ENCODE results near the gene ELOF1.
"Not testable (repeated sequence)": the region's sequence is repeated elsewhere in the genome, so short reads cannot be mapped to it uniquely, and the experiment has no call there.

Gene ELOF1

DNA sequence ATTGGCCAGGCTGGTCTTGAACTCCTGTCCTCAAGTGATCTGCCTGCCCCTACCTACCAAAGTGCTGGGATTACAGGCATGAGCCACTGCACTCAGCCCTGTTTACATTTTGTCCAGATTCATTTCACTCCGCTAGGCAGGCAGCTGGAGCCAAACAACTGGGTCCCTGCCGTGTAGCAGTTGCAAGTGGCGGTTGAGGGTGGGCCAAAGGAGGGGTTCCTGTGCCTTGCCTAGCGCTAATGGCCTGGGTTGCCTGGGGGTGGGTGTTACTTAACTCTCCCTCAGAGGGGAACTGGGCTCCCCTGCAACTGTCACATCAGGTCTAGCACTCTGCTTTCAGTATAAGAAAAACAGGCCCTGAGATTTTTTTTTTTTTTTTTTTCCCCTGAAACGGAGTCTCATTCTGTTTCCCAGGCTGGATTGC lies 11.0 kb upstream of the ELOF1 start:
- DNase-seq (ENCODE audit: low read depth), result no peak

DNA sequence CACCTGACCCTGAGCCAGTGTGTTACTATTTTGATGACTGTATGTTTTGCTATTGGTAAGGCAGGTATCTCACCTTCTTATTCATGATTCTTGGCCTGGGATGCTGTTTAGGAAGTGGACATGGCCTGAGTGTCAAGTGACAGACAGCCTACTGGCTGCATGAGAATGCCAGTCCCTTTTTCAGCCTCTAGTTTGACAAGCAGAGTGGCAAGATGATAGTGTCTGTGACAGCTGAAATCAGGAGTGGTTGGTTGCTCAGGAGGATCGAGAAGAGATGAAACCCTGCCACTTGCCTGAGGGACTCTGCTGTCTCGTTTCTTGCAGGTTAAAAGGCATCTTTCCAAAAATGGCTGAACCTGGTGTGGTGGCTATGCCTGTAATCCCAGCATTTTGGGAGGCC lies 7.1 kb upstream of the ELOF1 start:
- no peak for DNase-seq (ENCODE audit: low read depth)

DNA sequence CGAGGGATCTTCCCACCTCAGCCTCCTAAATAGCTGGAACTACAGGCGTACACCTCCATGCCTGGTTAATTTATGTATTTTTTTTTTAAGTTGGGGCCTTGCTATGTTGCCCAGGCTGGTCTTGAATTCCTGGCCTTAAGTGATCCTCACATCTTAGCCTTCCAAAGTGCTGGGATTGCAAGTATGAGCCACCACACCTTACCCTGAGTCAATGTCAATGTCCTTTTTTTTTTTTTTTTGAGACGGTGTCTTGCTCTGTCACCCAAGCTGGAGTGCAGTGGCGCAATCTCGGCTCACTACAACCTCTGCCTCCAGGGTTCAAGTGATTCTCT lies 6.6 kb upstream of the ELOF1 start:
- DNase-seq (ENCODE audit: low read depth), result not testable (repeated sequence)

DNA sequence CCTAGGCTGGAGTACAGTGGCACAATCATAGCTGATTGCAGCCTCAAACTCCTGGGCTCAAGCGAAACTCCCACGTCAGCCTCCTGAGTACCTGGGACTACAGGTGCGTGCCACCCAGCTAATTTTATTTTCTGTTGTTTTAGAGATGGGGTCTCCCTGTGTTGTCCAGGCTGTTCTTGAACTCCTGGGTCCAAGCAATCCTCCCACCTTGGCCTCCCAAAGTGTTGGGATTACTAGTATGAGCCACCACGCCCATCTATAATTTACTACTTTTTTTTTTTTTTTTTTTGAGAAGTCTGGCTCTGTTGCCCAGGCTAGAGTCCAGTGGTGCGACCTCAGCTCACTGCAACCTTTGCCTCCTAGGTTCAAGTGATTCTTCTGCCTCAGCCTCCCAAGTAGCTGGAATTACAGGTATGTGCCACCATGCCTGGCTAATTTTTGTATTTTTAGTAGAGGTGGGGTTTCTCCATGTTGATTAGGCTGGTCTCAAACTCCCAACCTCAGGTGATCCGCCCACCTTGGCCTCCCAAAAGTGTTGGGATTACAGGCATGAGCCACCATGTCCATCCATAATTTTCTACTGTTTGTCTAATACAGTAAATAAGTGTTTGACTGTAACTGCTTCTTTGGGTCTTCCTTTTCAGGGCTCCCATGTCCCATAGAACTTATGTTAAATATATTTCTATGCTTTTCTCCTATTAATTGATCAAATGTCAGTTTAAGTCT lies 5.2 kb upstream of the ELOF1 start:
- DNase-seq (ENCODE audit: low read depth), result not testable (repeated sequence)

DNA sequence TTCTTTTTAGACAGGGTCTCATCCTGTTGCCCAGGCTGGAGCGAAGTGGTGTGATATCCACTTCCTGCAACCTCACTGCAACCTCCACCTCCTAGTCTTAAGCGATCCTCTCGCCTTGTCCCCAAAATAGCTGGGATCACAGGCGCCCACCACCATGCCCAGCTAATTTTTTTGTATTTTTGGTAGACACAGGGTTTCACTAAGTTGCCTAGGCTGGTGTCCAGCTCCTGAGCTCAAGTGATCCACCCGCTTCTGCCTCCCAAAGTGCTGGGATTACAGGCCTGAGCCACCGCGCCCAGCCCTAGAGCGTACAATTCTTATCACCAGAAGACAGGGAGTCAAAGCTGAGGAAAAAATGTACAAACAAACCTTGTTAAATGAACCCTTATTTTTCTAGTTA lies 4.5 kb upstream of the ELOF1 start:
- DNase-seq (ENCODE audit: low read depth), result no peak

DNA sequence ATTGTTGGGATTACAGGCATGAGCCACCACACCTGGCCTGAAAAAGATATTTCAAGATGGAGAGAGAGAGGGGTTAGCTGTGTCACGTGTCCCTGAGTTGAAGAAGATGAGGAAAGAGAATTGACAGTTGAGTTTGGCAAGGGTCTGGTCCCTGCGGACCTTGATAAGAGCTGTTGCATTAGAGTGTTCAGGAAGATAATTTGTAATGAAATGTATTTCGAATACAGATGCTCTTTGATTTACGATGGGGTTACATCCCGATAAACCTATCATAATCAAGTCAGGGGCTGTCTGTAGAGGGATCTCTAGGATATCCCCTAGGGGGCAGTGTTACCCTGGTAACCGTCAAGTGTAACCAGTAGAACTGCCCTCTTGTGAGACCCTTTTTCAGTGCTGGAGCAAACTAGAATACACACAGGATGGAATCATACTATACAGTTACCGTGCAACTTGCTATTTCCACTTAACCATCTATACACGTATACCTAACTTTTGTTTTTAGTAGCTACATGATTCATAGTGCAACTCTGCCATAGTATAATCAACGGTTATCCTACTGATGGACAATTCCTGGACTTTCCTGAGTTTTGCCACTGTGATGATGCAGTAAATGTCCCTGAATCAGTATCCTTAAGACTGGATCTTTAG lies 1.5 kb upstream of the ELOF1 start:
- DNase-seq (ENCODE audit: low read depth), result no peak

DNA sequence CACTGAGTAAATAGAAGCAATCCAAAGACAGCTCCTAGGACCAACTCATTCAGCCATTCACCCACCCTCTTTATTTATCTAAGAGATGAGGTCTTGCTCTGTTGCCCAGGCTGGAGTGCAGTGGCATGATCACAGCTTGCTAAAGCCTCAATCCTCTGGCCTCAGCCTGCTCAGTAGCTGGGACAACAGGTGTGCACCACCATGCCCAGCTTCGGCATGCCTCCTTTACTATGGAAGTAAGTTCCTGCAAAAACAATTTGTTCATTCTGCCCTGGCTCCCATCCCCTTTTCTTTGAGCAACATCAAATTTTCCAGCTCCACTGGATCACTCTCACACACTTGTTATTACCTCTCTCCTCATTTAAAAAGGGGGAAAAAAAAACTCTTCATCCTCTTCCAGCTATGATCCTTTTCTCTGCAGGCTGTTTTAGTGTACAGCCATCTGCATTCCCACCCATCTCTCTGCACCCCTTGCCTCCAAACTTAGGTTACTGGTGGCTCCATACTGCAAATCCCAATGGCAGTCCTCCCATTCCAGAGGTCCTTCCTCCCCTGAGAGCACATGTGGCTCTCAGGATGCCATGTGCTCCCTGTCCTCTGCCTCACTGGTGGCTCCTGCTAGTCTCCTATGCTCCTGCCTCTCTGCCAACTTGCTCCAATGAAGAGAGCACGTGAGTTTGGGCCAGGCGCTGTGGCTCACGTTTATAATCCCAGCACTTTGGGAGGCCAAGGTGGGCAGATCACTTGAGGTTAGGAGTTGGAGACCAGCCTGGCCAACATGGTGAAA lies 2.2 kb downstream of the ELOF1 start:
- DNase-seq (ENCODE audit: low read depth), result no peak

DNA sequence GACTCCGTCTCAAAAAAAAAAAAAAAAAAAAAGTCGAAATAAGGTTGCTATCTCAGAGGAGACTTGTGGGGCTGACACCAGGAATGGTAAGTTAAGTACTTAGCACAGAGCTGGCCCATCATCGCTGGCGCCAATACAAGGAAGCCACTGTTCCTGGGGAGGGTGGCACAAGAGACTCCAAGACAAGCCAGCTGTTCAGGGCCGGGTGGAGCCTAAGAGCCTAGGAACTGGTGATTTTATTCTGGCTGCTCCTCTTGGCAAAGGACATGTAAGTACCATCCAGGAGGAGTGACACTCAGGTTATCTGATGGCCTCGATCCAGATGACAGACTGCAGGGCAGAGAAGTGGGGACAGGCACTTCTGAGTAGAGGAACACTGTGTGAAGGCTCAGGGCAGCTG lies 3.8 kb downstream of the ELOF1 start:
- no peak for DNase-seq (ENCODE audit: low read depth)

DNA sequence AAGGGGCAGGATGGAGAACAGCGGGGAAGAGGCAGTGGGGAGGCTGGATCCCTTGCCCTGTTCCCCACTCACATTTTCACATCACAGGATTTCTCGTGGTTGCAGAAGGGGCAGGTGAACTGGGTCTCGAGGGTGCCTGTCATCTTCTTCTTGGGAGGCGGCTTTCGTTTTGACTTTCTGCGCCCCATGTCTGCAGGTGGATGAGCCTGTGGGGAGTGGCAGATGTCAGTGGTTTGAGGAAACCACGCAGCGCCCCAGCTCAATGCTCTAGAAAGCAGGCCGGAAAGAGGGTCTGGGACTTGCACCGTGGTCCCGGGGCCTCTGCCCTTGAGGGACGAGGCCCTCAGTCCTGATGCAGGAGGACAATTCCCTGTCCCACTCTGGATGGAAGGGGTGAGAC lies 4.9 kb downstream of the ELOF1 start:
- DNase-seq (ENCODE audit: low read depth), result no peak

DNA sequence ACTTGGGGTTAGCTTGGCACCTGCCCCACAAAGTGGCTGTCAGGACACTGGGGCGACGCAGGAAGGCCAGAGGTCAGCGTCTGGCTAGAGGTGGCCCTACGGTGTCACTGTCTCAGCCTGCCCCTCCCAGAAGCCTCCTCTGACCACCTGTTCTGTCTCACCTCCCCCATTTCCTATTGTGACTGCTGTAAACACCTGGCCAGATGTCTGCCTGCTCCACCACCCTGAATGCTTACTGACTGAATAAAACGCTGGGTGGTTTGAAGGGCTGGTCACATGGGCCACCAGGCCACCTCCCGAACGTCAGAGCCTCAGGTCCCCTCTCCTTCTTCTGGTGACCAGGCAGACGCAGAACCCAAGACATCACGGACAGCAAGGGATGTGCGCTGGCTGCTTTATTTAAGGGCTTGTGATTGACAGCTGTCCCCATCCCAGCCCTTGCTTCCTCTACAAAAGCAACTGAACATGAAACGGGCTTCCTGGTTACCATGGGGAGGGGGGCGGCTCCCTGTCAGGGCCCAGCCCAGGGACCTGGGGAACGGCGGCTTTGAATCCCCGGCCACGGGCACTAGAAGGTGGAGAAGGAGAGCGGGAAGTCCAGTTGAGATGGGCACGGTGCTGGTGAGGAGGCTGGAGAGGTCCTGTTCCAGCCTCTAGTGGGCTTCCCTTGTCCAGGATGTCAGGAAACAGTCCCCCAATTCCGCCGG lies 6.2 kb downstream of the ELOF1 start:
- no peak for DNase-seq (ENCODE audit: low read depth)

DNA sequence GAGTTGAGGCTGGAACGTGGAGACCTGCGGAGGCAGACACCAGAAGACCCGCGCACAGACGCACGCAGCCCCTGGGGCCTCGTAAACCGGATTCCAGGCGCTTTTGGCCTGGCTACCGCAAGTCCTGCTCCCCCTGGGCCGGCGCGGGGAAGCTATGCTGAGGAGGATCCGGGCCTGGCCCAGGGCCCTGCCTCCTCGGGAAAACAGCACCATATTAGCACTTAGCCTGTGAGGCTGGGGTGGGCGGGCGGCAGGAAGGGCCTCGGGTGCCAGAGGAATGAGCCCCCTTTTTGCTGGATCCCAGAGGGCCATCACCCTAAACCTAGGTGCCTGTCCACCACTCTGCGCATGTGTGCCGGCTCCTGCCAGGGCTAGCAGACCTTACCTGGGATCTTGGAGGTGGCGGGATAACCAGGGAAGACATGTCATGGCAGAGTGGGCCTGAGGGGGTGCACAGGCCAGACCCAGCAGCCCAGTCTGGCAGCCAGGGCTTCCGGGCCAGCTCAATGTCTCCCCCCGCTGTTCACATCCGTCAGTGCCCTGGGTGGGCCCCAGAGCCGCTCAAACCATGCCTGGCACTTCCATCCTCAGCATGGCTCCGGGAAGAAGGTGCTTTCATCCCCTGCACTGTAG lies 7.3 kb downstream of the ELOF1 start:
- DNase-seq (ENCODE audit: low read depth), result no peak

DNA sequence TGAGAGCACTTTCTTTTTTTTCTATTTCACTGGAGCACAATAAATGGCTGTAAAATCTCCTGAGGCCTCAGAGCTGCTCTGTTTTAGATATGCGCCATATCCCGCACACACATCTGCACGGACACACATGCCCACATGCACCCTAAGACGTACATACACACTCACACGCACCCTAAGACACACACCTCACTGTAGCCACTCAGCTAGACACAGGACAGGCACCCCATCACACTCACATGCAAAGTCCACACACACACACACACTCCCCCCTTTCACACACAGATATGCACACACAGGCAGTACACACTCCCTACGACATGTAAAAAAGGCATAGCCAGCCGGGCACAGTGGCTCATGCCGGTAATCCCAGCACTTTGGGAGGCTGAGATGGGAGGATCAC lies 8.8 kb downstream of the ELOF1 start:
- no peak for DNase-seq (ENCODE audit: low read depth)

DNA sequence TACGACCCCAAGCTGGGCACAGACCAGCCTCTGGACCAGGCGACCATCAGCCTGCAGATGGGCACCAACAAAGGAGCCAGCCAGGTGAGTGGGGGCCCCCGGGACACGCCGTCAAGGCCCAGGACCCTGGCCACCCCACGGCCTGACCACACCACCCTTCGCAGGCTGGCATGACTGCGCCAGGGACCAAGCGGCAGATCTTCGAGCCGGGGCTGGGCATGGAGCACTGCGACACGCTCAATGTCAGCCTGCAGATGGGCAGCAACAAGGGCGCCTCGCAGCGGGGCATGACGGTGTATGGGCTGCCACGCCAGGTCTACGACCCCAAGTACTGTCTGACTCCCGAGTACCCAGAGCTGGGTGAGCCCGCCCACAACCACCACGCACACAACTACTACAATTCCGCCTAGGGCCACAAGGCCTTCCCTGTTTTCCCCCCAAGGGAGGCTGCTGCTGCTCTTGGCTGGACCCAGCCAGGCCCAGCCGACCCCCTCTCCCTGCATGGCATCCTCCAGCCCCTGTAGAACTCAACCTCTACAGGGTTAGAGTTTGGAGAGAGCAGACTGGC lies 9.6 kb downstream of the ELOF1 start:
- DNase-seq (ENCODE audit: low read depth), result no peak

DNA sequence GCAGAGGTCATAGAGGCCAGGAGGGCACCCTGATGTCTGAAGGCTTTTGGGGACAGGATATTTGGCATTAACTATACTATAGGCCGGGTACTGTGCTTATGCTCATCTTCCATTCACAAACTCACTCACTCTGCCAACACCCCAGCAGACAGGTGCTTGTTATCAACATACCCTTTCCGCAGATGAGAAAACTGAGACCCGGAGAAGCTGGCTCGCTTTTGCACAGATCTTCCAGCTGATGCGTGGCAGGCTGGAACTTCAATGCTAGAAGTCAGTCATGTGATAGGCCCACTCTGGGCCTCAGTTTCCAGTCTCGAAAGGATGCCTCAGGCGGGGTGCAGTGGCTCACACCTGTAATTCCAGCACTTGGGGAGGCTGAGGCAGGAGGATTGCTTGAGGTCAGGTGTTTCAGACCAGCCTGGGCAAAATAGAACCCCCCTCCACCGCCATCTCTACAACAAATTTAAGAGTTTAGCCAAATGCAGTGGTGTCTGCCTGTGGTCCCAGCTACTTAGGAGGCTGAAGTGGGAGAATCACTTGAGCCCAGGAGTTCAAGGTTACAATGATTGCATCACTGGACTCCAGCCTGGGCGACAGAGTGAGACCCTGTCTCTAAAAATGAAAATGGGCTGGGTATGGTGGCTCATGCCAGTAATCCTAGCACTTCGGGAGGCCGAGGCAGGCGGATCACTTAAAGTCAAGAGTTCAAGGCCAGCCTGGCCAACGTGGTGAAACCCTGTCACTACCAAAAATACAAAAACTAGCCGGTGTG lies 10.9 kb downstream of the ELOF1 start:
- no peak for DNase-seq (ENCODE audit: low read depth)

DNA sequence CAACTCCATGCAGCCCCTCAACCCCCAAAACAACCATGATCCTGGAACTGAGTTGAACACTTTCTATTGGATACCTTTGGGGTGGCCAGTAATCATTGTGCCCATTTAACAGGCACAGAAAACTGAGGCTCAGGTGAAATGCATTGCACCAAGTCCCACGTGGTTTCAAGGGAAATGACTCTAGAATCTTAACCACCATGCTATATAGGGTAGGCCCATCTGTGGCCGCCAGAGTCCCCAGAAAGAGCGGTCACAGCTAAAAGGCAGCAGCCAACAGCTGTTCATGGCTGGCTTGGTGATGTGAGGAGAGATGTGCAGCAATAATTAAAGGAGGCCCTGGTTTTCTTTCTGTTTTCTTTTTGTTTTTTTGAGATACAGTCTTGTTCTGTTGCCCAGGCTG lies 17.8 kb downstream of the ELOF1 start:
- DNase-seq (ENCODE audit: low read depth), result no peak

DNA sequence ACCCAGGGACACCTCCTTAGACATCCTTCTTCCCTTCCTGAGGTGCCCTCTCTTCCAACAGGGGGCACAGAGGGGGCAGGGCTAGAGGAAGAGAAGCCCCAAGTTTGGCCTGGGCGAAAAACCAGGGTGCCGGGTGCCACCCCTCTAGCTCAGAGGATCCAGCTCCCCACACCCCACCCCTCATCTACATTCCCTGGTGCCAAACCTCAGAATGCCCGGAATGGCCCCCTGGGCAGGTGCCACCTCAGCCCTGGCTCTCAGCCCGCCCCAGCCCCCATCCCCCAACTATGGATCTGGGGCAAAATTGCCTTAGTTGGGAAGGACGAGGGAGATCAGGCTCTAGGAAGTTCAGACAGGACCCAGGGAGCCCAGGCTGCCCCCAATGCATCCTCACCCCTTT lies 18.4 kb downstream of the ELOF1 start:
- DNase-seq (ENCODE audit: low read depth), result no peak

DNA sequence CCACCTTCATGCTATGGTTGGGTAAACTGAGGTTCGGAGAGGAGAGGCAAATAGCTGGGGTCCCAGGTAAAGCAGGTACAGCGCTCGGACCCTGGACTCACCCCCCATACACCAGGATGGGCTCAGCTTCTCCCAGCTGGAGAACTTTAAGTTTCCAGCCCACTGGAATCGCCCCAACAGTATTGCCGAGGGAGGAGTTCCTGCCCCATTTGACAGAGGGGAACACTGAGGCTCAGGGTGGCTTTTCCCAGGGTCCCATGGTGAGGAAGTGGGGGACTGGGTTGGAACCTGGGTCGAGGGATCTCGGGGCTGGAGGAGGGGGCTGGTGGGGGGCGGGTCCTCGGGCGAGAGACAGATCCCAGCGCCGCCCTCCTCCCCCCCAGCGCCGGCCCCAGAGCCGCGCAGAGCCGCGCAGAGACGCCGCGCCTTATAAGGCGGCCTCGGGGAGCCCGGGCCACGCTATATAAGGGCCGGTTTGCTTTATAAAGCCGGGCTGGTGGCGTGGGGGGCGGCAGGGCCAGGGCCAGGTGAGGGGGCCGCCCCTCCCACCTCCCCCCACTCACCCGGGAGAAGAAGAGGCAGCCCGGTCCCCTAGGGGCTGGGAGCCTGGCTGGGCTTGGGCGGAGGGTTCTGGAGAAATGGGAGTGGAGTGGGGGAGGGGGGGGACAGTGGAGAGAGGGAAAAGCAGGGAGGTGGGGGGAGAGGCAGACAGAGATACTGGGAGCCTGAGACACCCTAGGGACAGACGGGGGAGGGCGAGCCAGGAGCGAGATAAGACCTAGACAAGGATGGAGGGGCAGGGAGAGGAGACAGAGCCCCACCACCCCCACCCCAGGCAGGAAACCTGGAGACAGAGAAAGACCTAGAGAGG lies 19.3 kb downstream of the ELOF1 start:
- DNase-seq (ENCODE audit: low read depth), result no peak

DNA sequence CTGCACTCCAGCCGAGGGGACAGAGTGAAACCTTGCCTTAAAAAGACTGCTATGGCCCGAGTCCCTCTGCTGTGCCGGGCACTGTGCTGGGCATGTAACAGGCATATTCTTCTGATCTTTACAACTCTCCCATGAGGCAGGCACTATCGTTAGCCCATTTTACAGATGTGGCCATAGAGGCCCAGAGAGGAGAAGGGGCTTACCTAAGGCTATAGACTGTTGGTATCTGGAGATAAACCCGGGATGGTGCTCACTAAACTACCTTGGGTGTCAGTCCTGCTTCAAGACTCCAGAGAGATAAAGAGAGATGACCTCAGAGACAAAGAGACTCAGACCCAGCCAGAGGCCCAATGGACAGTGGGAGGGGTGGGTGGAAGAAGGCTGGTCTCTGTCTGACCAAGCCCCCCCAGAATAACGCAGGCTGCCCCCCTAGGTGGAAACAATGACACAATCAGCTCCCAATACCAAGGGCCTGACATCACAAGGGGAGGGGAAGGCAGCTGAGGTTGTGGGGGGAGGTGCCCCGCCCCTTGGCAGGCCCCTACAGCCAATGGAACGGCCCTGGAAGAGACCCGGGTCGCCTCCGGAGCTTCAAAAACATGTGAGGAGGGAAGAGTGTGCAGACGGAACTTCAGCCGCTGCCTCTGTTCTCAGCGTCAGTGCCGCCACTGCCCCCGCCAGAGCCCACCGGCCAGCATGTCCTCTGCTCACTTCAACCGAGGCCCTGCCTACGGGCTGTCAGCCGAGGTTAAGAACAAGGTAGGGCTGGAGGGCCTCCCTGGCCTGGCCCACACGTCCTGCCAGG lies 20.6 kb downstream of the ELOF1 start, which contains the start of gene CNN1:
TSS of gene CNN1 (plus strand) at position 620 of the 805 bp plus-strand sequence. CDS start at position 697, 77 bp downstream.
- DNase-seq (ENCODE audit: low read depth), result no peak

Measured in stimulated activated CD8-positive, alpha-beta memory T cell treated with anti-CD3 and anti-CD28 coated beads, Interleukin-15, amount 100 ng/mL, for 24 hours (primary cell).